GM19372 (cell line): ENCODE results near the gene KIF1A.
"Not testable (repeated sequence)": the region's sequence is repeated elsewhere in the genome, so short reads cannot be mapped to it uniquely, and the experiment has no call there.

Experiments
- ATAC-seq: cut with Tn5 transposase; IDR thresholded peaks from one replicate; pipeline ENCODE4 v1.9.1; 2021; ENCODE audit warnings: mild to moderate bottlenecking, low read depth, moderate library complexity; ENCODE audit not compliant: unreplicated experiment

Gene KIF1A

GRCh38 chr2:240690421-240691074 is 129.5 kb downstream of the KIF1A start:
- ATAC-seq, result not testable (repeated sequence)

DNA sequence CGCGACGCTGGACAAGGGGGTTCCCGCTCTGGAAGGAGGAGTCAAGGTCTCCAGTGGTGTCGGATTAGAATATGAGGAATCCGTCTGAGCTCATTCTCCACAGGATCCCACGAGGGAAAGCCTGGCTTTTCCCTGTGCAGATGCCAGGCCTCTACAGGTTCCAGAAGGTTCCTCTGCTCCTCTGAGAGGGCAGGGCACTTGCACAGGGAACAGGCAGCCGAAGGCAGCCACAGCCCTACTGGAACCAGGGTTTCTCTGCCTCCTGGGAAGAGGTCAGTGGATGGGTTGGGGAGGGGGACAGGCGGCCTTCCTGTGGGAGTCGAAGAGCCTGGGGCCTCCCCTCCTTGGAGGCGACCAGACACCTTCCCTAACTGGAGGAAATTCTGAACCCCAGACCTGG is 130.0 kb downstream of the KIF1A start:
- ATAC-seq, result no peak

DNA sequence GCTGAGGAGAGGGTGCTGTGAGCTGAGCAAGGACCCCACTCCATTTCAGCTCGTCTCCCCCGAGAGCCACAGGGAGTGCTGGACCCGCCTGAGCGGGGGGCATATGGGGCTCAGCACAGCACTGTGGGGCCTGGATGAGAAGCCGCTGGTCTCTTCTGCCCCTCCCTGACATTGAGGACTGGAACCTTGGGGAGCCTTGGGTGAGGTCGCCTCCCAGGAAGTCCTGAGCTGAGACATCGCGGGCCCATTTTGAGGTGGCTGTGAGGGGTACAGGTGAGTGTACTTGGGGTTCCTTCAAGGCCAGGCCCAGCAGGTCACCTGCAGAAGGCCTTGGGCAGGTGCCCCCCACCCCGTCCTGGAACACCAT is 131.5 kb downstream of the KIF1A start:
- ATAC-seq, result no peak

DNA sequence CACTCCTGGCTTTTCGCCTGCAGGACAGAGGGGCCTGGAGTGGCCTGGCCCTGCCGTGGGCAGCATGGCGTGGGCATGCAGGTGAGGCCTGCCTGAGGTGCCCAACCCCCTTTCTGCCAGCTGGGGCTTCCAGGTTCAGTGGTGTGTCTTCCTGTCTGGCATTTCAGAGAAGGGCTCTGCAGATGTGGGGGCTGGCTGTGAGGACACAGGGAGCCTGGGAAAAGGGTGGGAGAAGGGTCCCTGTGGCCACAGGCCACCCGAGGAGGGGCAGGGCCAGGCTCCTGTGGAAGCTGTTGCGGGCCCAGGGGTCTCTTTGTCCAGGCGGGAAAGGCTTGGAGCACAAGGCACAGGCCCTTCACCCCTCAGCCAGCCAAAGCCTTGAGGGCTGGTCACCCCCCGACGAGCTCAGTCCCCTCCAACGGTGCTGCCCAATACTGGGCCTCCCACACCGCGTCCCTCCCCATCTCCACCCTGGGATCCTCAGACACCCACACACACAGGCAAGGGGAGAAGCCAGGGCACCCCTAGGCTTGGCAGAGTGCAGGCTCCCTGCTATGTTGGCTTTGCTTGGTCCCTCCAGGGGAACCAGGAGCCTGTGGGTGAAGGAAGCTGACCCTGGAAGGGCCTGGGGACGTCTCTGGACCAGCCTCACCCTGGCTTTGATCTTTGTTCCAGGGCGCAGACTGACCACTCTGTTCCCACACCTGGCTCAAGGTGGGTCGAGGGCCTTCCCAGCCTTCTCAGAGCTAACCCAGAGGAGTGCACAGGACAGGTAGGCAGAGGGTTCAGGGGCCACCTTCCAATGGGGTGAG is 132.1 kb downstream of the KIF1A start:
- no peak for ATAC-seq

DNA sequence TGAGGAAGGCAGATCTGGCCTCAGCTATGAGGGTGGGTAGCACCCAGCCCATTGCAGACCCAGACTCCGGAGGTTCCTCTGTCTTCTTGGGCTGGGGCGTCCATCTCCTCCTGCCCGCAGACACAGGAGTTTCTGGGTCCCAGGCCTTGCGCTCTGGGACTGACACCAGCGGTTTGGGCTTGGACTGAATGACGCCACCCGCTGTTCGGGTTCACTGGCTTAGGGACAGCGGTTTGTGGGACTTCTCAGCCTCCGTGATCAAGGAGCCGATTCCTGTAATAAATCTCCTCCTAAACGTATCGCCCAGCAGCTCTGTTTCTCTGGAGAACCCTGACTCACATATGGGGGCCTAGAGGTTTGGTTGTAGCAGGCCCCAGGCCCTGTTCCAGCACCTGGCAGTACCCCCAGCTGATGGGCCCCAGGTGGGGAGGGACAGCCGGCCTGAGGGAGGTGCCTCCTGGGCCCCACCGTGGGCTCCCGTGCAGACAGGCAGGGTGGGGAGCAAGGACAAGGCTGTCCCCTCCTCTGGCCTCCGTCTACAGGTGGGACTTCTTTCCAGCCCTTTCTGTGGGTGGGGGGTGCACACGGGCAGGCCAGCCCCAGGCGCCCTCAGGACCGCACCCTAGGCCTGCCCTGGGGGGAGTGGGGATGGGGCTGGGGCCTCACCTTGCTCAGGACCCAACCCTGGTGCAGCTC is 132.8 kb downstream of the KIF1A start:
- ATAC-seq, result no peak

GRCh38 chr2:240686460-240686859 is 133.6 kb downstream of the KIF1A start:
- no peak for ATAC-seq

DNA sequence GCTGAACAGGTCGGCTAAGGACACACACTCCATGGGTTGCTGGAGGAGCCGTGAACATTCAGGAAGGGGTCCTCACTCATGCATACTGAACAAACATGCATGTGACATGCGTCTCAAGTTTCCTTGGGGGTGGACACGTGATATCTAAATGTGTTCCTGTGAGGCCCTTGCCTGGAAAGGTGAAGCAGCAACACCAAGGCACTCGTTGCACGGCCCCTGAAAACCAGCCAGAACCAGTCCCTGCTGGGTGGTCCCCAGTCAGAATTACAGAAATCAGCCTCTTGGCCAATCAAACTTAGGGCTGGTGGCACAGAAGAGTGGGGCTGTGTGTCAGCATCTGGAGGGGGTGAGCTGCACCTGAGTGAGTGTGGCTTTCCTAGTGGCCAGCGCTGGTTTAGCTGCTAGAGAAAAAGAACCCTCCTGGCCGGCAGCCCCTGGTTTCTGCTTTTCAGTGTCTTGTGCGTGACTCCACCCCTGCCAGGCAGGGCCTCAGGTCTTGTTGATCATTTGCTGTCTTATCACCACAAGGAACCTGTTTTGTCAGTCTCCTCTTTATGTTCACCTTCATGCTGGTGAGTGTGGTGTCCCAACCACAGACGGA is 134.1 kb downstream of the KIF1A start:
- no peak for ATAC-seq

DNA sequence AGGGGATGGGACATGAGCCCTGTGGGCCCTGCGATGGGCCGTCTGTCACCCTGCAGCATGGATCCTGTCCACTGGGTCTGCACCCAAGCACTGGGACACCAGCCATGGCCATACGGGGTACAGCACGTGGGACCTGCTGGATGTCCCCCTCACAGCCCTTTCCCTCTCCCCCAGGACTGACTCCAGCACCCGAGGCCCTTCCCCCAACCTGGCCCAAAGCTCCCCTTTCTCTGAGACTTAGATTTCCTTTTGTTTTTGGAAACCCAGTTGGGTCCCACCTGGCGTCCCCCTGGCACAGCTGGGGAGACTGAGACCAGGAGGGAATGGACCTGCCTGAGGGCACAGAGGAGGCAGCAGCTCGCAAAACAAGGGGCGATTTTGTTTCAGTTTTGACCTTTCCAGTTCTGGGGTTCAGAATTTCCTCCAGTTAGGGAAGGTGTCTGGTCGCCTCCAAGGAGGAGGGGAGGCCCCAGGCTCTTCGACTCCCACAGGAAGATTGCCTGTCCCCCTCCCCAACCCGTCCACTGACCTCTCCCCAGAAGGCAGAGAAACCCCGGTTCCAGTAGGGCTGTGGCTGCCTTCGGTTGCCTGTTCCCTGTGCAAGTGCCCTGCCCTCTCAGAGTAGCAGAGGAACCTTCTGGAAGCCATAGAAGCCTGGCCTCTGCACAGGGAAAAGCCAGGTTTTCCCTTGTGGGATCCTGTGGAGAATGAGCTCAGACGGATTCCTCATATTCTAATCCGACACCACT is 135.9 kb downstream of the KIF1A start:
- not testable (repeated sequence) for ATAC-seq

DNA sequence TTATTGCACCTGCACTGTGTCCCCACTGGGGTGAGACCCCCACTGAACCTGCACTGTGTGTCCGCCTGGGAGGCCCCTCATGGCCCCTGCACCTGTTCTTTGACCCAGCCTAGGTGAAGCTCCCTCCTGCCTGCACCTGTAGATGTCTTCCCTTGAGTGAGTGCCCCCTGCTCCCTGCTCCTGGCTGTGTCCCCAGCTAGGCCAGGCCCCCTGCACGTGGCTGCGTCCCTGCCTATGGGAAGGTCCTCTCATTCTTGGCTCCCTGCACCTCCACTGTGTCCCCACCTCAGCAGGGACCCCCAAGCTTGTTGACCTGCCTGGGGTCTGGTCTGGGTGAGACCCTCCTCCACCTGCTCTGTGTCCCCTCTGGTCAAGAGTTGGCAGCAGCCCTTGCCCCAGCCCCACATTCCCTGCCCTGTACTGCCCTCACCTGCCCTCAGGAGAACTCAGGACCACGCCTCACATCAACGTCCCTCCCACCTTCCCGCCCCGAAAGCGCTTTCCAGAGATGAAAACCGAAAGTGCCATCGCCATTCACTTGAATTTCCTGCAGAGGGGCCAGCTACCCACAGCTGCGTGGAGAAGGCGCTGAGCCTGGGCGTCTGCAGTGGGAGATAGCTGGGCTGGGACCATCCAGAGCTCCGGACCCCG is 136.6 kb downstream of the KIF1A start:
- ATAC-seq, result not testable (repeated sequence)

- not testable (repeated sequence) for ATAC-seq
Measured at GRCh38 chr2:240682431-240683224, 137.4 kb downstream of the KIF1A start, which contains the start of gene AQP12B. Gene AQP12B (minus strand): TSS chr2:240682885. CDS start chr2:240682837, 48 bp downstream.

GRCh38 chr2:240680185-240680584 is 139.8 kb downstream of the KIF1A start:
- not testable (repeated sequence) for ATAC-seq

- ATAC-seq, result not testable (repeated sequence)
Measured at GRCh38 chr2:240678909-240679308, 141.1 kb downstream of the KIF1A start.

DNA sequence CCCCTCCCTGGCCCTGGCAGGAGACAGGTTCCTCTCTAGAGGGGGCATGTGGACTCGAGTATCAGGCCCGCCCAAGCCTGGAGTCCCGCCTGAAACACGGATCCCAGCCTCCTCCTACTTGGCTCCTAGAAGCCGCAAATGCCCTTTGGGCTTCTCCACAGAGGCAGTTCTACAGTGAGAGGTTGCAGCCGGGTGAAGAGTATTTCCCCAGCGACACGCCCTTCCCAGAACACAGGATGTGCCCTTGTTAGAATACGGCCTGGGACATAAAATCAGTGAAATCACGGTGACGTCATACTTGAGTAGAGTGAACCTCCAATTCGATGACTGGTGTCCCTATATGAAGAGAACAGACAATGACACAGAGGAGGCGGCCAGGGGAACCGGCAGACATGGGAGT is 142.0 kb downstream of the KIF1A start:
- ATAC-seq, result not testable (repeated sequence)

DNA sequence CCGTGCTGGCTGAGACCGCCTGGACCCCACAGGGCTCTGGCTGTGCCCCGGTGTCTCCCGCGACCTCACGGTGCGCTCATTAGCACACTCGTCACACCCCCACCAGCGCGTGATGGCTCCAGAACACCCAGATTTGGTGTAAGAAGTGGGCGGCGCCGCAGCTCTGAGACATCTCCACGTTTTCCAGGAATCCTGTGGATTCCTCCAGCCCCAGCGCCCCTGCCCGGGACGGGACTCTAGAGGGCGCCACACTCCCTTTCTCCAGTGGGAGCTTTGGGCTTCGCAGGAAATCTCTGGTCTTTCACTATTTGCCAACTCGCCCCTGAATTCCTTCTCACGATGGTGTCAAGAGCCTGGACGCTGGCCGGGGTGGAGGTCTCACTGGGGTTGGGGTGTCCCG is 144.7 kb downstream of the KIF1A start:
- not testable (repeated sequence) for ATAC-seq

DNA sequence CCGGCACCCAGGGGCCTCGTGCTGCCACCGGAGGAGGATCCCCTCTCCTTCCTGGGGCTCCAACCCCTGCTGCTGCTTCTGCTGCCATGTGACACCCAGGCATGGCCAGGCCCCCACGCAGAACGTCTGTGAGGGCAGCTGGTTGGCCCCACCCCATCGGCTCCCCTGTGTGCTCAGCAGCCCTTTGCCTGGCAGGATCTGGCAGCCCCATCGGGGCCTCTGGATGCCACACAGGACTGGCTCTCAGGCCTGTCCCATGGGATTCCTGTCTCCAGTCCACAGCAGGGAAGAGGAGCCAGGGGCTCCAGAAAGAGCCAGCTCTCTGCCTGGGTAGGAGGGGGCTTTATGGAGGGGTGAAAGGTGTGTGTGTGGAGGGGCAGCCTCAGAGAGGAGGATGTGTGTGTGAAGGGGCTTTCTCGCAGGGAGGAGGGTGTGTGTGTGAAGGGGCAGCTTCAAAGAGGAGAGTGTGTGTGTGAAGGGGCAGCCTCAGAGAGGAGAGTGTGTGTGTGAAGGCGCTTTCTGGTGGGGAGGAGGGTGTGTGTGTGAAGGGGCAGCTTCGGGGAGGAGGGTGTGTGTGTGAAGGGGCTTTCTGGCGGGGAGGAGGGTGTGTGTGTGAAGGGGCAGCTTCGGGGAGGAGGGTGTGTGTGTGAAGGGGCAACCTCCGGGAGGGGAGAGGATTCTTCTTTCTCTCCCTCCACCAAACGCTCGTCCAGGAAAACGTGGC is 145.4 kb downstream of the KIF1A start:
- ATAC-seq, result not testable (repeated sequence)

- ATAC-seq, result no peak
Measured at GRCh38 chr2:240672701-240673190, 147.3 kb downstream of the KIF1A start.

GRCh38 chr2:240672076-240672700 is 147.8 kb downstream of the KIF1A start:
- no peak for ATAC-seq

GRCh38 chr2:240670950-240671349 is 149.1 kb downstream of the KIF1A start:
- ATAC-seq, result no peak
